Fibroblast of the aortic adventitia (primary cell): ENCODE data around the gene TBC1D22A. TPM values are rescaled to one million over a fixed set of nuclear protein-coding genes. Genes with fewer than 3 reads are reported as not detected.

Source experiments
- DNase-seq: peaks from one replicate; pipeline ENCODE4 v3.0.0-alpha.2; 2010; ENCODE audit warnings: low read depth
- H3K4me3 ChIP-seq: 2 replicates; pipeline ENCODE4 v1.5.1; 2011; ENCODE audit warnings: low read depth, mild to moderate bottlenecking, control low read depth, low read length, moderate library complexity
- CTCF ChIP-seq: IDR thresholded peaks from 2 replicates; pipeline ENCODE4 v1.5.1; 2011; ENCODE audit warnings: mild to moderate bottlenecking, low read length, control low read depth, inconsistent platforms; ENCODE audit not compliant: insufficient read depth
- total RNA-seq: library from RNA; depleted of rRNA; stranded (reverse); fragments of >200 nt; gene quantifications from 2 replicates; pipeline ENCODE4 v1.2.3, GENCODE V29; 2012; ENCODE audit warnings: low replicate concordance

The TBC1D22A gene
- total RNA-seq, 1 donor: 13.8 TPM

- no peak for TF ChIP-seq CTCF
- H3K4me3 ChIP-seq: peak overlapping the region; percentile 99
- DNase-seq: no peak
Observed at GRCh38 chr22:46761017-46761416, 1.4 kb upstream of the TBC1D22A start.

- no peak for DNase-seq
- H3K4me3 ChIP-seq: peak overlapping the region; percentile 99
- no peak for TF ChIP-seq CTCF
Observed at GRCh38 chr22:46761539-46762237, 762 bp upstream of the TBC1D22A start.

- no peak for TF ChIP-seq CTCF
- H3K4me3 ChIP-seq: peak overlapping the region; percentile 99
- DNase-seq: peak; percentile 37
Observed at GRCh38 chr22:46763051-46763705, 728 bp downstream of the TBC1D22A start.

GRCh38 chr22:46764140-46764680 is 1.8 kb downstream of the TBC1D22A start:
- DNase-seq: no peak
- peak overlapping the region; percentile 25 for H3K4me3 ChIP-seq
- TF ChIP-seq CTCF: no peak

GRCh38 chr22:46764779-46765485 is 2.5 kb downstream of the TBC1D22A start:
- no peak for DNase-seq
- H3K4me3 ChIP-seq: no peak overlapping the region
- TF ChIP-seq CTCF: no peak

GRCh38 chr22:46766611-46767010 is 4.2 kb downstream of the TBC1D22A start:
- no peak for TF ChIP-seq CTCF

More at GRCh38 chr22:46766611-46767010, 4.2 kb downstream of the TBC1D22A start:
- H3K4me3 ChIP-seq: no peak overlapping the region
- DNase-seq: no peak
